ENCODE results near the gene GPR61.

GRCh38 chr1:109557520-109557919, 17.8 kb downstream of the GPR61 start:
- TF ChIP-seq POLR2A (IDR thresholded peaks at IDR 0.05; ENCODE audit: low read length) (no peak), GATA1 (IDR thresholded peaks at IDR 0.05; ENCODE audit: low read depth, low read length) (no peak)
